ENCODE results near the gene NSMCE3. TPM values are rescaled to one million over a fixed set of nuclear protein-coding genes. Genes with fewer than 3 reads are reported as not detected.

NSMCE3 gene
- total RNA-seq, 3 donors from 2014 or later = 2.5 to 8.5 (median 3.9) TPM

GRCh38 chr15:29291067-29291845 lies 21.6 kb upstream of the NSMCE3 start:
- no peak for TF ChIP-seq CTCF (IDR thresholded peaks at IDR 0.05)
- ATAC-seq (no peak), DNase-seq (no peak)
- H3K9me3 ChIP-seq = no peaks in the 10 kb centered on the region
- no peak overlapping the region for H3K4me3 ChIP-seq
- intact Hi-C loops (cut with DNase I, micrococcal nuclease) = no loop called here
- no peaks in the 10 kb centered on the region for H3K4me1 ChIP-seq (ENCODE audit: low read depth)
- H3K36me3 ChIP-seq (ENCODE audit: low read depth) = no peaks in the 10 kb centered on the region

- no peaks in the 10 kb centered on the region for H3K36me3 ChIP-seq (ENCODE audit: low read depth)
- intact Hi-C loops (cut with DNase I, micrococcal nuclease) = no loop called here
- DNase-seq = no peak
- no peaks in the 10 kb centered on the region for H3K4me1 ChIP-seq (ENCODE audit: low read depth)
- no peaks in the 10 kb centered on the region for H3K9me3 ChIP-seq
- H3K4me3 ChIP-seq = no peak overlapping the region
- no peak for ATAC-seq
- no peak for TF ChIP-seq CTCF (IDR thresholded peaks at IDR 0.05)
These were observed 19.6 kb upstream of the NSMCE3 start for GRCh38 chr15:29289173-29289572.

- Histone ChIP-seq H3K36me3 (ENCODE audit: low read depth) (no peaks in the 10 kb centered on the region), H3K4me3 (no peak overlapping the region), H3K9me3 (no peaks in the 10 kb centered on the region), H3K4me1 (ENCODE audit: low read depth) (no peaks in the 10 kb centered on the region)
- intact Hi-C loops (cut with DNase I, micrococcal nuclease) = no loop called here
- no peak for ATAC-seq
- TF ChIP-seq CTCF (IDR thresholded peaks at IDR 0.05) = no peak
- no peak for DNase-seq
These were observed 15.8 kb upstream of the NSMCE3 start for GRCh38 chr15:29285386-29285785.

- TF ChIP-seq CTCF (IDR thresholded peaks at IDR 0.05) = no peak
- Histone ChIP-seq H3K9me3 (no peaks in the 10 kb centered on the region), H3K4me3 (no peak overlapping the region), H3K36me3 (ENCODE audit: low read depth) (no peaks in the 10 kb centered on the region), H3K4me1 (ENCODE audit: low read depth) (no peaks in the 10 kb centered on the region)
- intact Hi-C loops (cut with DNase I, micrococcal nuclease) = no loop called here
- DNase-seq = no peak
- ATAC-seq = no peak
These were observed 13.8 kb upstream of the NSMCE3 start for GRCh38 chr15:29283381-29283780.

GRCh38 chr15:29280514-29280913 lies 10.9 kb upstream of the NSMCE3 start:
- no peak for ATAC-seq
- no peak for DNase-seq
- TF ChIP-seq CTCF (IDR thresholded peaks at IDR 0.05) = no peak

More at GRCh38 chr15:29280514-29280913, 10.9 kb upstream of the NSMCE3 start:
- Histone ChIP-seq H3K4me1 (ENCODE audit: low read depth) (no peaks in the 10 kb centered on the region), H3K4me3 (no peak overlapping the region), H3K9me3 (no peaks in the 10 kb centered on the region), H3K36me3 (ENCODE audit: low read depth) (no peaks in the 10 kb centered on the region)
- intact Hi-C loops (cut with DNase I, micrococcal nuclease) = no loop called here

All from mucosa of descending colon (tissue), 3 donors.